ENCODE results near the gene SYS1.

DNA sequence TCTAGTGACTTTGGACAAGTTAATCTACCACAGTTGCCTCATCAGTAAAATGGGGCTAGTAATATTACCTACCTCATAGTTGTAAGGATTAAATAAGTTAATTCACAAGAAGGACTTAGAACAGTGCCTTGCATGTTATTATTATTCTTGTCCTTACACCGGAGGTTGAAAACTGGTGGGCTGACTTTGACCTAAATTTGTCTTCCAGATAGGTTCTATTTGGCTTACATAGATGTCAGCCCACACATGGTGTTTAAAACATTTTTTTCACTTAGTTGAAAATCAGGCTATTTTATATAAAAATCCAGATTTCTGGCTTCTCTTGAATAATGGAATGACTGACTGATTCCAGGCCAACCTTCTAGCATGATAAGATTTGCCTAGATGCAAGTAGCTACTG is 3.2 kb downstream of the SYS1 start:
- TF ChIP-seq, protein P1, sequence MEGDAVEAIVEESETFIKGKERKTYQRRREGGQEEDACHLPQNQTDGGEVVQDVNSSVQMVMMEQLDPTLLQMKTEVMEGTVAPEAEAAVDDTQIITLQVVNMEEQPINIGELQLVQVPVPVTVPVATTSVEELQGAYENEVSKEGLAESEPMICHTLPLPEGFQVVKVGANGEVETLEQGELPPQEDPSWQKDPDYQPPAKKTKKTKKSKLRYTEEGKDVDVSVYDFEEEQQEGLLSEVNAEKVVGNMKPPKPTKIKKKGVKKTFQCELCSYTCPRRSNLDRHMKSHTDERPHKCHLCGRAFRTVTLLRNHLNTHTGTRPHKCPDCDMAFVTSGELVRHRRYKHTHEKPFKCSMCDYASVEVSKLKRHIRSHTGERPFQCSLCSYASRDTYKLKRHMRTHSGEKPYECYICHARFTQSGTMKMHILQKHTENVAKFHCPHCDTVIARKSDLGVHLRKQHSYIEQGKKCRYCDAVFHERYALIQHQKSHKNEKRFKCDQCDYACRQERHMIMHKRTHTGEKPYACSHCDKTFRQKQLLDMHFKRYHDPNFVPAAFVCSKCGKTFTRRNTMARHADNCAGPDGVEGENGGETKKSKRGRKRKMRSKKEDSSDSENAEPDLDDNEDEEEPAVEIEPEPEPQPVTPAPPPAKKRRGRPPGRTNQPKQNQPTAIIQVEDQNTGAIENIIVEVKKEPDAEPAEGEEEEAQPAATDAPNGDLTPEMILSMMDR (IDR thresholded peaks at IDR 0.05) = no peak
- TF ChIP-seq ZFX (IDR thresholded peaks at IDR 0.05; ENCODE audit: borderline replicate concordance) = no peak

Data from 22Rv1 (cell line).